Measurements from ENCODE around the gene GLI1.

DNA sequence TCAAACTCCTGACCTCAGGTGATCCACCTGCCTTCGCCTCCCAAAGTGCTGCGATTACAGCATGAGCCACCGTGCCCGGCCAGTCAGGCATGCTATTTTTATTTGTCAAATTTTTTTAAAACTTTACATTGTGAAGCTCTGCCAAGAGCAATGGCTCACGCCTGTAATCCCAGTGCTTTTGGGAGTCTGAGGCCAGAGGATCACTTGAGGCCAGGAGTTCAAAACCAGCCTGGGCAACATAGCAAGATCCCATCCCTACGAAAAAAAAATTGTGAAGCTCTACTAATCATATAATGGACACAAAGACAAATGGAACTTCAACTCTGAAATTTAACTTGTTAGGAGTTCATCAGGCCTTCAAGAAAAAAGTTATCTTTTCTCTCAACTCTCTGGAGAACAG lies 30.6 kb upstream of the GLI1 start:
- TF ChIP-seq, protein P1, sequence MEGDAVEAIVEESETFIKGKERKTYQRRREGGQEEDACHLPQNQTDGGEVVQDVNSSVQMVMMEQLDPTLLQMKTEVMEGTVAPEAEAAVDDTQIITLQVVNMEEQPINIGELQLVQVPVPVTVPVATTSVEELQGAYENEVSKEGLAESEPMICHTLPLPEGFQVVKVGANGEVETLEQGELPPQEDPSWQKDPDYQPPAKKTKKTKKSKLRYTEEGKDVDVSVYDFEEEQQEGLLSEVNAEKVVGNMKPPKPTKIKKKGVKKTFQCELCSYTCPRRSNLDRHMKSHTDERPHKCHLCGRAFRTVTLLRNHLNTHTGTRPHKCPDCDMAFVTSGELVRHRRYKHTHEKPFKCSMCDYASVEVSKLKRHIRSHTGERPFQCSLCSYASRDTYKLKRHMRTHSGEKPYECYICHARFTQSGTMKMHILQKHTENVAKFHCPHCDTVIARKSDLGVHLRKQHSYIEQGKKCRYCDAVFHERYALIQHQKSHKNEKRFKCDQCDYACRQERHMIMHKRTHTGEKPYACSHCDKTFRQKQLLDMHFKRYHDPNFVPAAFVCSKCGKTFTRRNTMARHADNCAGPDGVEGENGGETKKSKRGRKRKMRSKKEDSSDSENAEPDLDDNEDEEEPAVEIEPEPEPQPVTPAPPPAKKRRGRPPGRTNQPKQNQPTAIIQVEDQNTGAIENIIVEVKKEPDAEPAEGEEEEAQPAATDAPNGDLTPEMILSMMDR (optimal IDR thresholded peaks at IDR 0.05 in 1 of 3, IDR thresholded peaks at IDR 0.05 in 1 of 3, conservative IDR thresholded peaks at IDR 0.05 in 1 of 3; ENCODE audit: extremely low read depth in 1 of 3, insufficient read depth in 2 of 3, low read length in 3 of 3), result no peak
- TF ChIP-seq EZH2 (IDR thresholded peaks at IDR 0.05; ENCODE audit: low read length), result no peak
